ENCODE data around the gene ANXA11.
A peak's percentile ranks its signal among the peaks of the same experiment; 100 is the strongest.
"Not testable (repeated sequence)": the region's sequence is repeated elsewhere in the genome, so short reads cannot be mapped to it uniquely, and the experiment has no call there.

The ANXA11 gene

GRCh38 chr10:80205477-80206276 is at the start of gene ANXA11:
Gene ANXA11 (minus strand): TSS chr10:80205537. CDS start chr10:80172861, 32,676 bp downstream.
- DNase-seq: peak; percentile 82

- DNase-seq: not testable (repeated sequence)
Measured at GRCh38 chr10:80254726-80255125, 49.4 kb upstream of the ANXA11 start.

- DNase-seq: peak; percentile 46
Measured at GRCh38 chr10:80253963-80254271, 48.6 kb upstream of the ANXA11 start.

GRCh38 chr10:80253266-80253962 is 48.1 kb upstream of the ANXA11 start:
- no peak for DNase-seq

GRCh38 chr10:80252296-80252887 is 47.1 kb upstream of the ANXA11 start:
- DNase-seq: no peak

GRCh38 chr10:80251703-80252280 is 46.5 kb upstream of the ANXA11 start:
- DNase-seq: not testable (repeated sequence)

- not testable (repeated sequence) for DNase-seq
Measured at GRCh38 chr10:80250399-80250798, 45.1 kb upstream of the ANXA11 start.

GRCh38 chr10:80249906-80250305 is 44.6 kb upstream of the ANXA11 start:
- DNase-seq: not testable (repeated sequence)

- DNase-seq: not testable (repeated sequence)
Measured at GRCh38 chr10:80247611-80248010, 42.3 kb upstream of the ANXA11 start.

- DNase-seq: not testable (repeated sequence)
Measured at GRCh38 chr10:80244371-80244770, 39.0 kb upstream of the ANXA11 start.

GRCh38 chr10:80242341-80242740 is 37.0 kb upstream of the ANXA11 start:
- not testable (repeated sequence) for DNase-seq

GRCh38 chr10:80236457-80236856 is 31.1 kb upstream of the ANXA11 start:
- DNase-seq: not testable (repeated sequence)

- DNase-seq: not testable (repeated sequence)
Measured at GRCh38 chr10:80234331-80235235, 29.2 kb upstream of the ANXA11 start.

- DNase-seq: not testable (repeated sequence)
Measured at GRCh38 chr10:80233871-80234270, 28.5 kb upstream of the ANXA11 start.

GRCh38 chr10:80226723-80227122 is 21.4 kb upstream of the ANXA11 start:
- DNase-seq: not testable (repeated sequence)

- not testable (repeated sequence) for DNase-seq
Measured at GRCh38 chr10:80223031-80223419, 17.7 kb upstream of the ANXA11 start.

- not testable (repeated sequence) for DNase-seq
Measured at GRCh38 chr10:80218878-80219277, 13.5 kb upstream of the ANXA11 start.

GRCh38 chr10:80214368-80214982 is 9.1 kb upstream of the ANXA11 start:
- DNase-seq: not testable (repeated sequence)

- DNase-seq: not testable (repeated sequence)
Measured at GRCh38 chr10:80212535-80213115, 7.3 kb upstream of the ANXA11 start.

- no peak for DNase-seq
Measured at GRCh38 chr10:80211786-80212185, 6.4 kb upstream of the ANXA11 start.

- no peak for DNase-seq
Measured at GRCh38 chr10:80210259-80210658, 4.9 kb upstream of the ANXA11 start.
